HepG2 (cell line): ENCODE measurements around the gene ANKZF1.

Experiments
- E2F1 ChIP-seq: sonication (generic); formaldehyde crosslinking; IDR thresholded peaks from 2 replicates; pipeline ENCODE4 v1.5.0; 2020; ENCODE audit warnings: missing genetic modification reagents
- HMG20B ChIP-seq: conservative IDR thresholded peaks from 2 replicates; pipeline ENCODE4 v1.6.1; 2016; ENCODE audit warnings: missing genetic modification reagents, missing compliant biosample characterization
- ZZZ3 ChIP-seq: sonication (generic); formaldehyde crosslinking; IDR thresholded peaks from 2 replicates; pipeline ENCODE4 v1.4.0; 2020; ENCODE audit warnings: missing genetic modification reagents, mild to moderate bottlenecking, borderline replicate concordance

DNA sequence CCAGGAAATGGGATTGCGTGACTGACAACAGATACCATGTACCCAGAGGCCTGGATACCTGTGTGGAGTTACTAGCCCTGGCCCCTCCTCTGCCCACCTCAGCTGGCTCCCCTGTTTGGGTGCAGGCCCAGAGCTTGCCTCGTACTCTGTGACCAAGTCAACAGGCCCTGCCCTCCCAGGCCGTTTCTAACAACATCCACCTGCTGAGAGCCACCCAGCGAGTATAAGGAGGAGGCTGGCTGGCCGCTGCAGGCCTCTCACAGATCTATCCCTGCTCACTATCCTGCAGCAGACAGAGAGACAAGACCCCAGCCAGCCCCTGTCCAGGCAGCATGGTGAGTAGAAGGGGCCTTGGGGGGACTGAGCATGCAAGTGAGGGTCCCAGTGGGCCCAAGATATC lies 36.6 kb downstream of the ANKZF1 start:
- TF ChIP-seq E2F1 (CRISPR knock-in tag) (no peak), ZZZ3 (no peak), HMG20B (CRISPR knock-in tag) (no peak)
